DOHH2 (cell line): ENCODE data around the gene ADGRF3.
"Not testable (repeated sequence)": the region's sequence is repeated elsewhere in the genome, so short reads cannot be mapped to it uniquely, and the experiment has no call there.

ENCODE experiments used
- CTCF ChIP-seq: fragments of 200-600 bp; sonication (generic); IDR thresholded peaks from one replicate; pipeline ENCODE4 v1.5.1; 2014; ENCODE audit warnings: antibody characterized with exemption, mild to moderate bottlenecking, low read depth, low read length; ENCODE audit not compliant: poor library complexity, severe bottlenecking
- EZH2phosphoT487 ChIP-seq: fragments of 200-600 bp; sonication (generic); IDR thresholded peaks from 2 replicates; pipeline ENCODE4 v1.6.1; 2017; ENCODE audit warnings: borderline replicate concordance, mild to moderate bottlenecking, antibody characterized with exemption, low read length, moderate library complexity, mixed read lengths

DNA sequence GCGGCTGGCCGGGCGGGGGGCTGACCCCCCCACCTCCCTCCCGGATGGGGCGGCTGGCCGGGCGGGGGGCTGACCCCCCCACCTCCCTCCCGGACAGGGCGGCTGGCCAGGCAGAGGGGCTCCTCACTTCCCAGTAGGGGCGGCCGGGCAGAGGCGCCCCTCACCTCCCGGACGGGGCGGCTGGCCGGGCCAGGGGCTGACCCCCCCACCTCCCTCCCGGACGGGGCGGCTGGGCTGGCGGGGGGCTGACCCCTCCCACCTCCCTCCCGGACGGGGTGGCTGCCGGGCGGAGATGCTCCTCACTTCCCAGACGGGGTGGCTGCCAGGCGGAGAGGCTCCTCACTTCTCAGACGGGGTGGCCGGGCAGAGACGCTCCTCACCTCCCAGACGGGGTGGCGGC, 24.3 kb upstream of the ADGRF3 start:
- not testable (repeated sequence) for TF ChIP-seq CTCF, EZH2phosphoT487
